ENCODE data around the gene PPP6R1.

PPP6R1 gene

DNA sequence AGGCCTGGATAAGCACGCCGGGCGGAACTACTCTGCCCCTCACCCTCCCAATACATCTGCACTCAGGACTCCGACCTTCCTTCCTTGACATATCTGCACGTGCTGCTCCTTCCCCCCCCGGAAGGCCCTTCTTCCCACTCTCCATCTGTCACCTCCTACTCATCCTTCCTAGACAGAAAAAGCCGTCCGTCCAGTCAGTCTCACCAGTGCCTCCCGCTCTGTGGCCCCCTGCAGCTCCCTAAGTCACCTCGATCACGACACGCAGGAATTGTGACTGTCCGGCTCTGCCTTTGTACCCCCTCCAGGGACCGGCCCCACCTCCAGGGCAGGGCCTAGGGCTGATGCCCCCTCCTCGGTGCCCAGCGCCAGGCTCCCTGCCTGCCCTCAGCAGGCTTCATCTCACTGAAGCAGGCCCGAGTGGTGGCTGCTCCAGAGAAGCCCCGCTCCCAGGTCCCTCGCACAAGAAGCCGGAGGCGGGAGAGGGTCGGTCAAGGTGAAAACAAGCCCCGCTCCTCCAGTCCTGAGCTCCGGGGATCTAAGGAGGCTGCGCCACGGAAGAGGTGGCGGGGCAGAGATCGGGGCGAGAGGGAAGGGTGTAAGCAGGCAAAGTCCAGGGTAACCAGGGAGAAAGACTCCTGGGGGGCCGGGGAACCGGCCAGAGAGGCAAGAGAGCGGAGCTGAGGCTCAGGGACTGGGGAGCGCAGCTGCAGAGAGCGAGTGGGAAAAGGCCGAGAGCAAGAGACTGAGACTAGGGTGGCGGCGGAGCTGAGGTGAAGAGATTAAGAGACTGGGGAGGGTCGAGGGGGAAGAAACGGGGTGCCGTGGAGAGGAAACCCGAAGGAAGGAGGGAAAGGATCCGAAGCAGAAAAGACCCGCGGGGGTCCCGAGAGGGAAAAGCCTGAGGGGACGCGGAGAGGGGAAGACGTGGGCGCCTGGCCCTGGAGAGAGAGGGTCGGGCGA, 1.1 kb downstream of the PPP6R1 start:
- no peak for DNase-seq (ENCODE audit: low spot score)

DNA sequence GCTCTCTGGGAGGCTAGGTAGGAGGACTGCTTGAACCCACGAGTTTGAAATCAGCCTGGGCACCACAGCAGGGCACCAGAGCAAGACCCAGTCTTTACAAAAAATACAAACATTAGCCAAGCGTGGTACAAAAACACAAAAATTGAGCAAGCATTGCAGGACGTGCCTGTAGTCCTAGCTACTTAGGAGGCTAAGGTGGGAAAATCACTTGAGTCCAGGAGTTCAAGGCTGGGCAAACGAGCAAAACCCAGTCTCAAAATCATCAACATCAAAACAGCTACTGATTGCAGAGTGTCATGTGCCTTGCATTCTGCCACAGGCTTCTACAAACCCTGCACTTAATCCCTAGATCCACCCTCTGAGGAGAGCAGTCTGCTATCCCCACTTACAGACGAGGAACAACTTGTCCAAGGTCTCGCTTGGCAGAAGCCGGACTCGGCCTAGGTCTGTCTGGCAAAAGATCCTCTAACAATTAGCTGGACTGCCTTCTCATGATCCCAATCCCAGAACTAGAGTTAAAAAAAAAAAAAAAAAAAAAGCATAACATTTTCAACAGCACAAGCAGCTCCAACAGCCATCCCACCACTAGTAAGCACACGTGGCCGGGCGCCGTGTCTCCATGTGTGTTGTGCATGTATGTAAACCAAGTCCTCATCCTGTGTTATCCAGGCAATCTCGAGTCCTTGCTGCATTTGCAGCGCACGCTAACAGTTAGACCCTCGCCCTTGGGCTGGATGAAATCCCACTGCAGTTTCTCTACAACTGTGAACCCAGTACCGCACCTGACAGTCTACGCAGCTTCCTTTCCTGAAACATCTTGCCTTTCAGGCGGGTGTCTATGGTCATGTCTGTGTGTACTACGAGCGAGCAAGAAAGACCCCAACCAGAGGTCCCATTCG, 2.0 kb downstream of the PPP6R1 start:
- DNase-seq (ENCODE audit: low spot score), result no peak

DNA sequence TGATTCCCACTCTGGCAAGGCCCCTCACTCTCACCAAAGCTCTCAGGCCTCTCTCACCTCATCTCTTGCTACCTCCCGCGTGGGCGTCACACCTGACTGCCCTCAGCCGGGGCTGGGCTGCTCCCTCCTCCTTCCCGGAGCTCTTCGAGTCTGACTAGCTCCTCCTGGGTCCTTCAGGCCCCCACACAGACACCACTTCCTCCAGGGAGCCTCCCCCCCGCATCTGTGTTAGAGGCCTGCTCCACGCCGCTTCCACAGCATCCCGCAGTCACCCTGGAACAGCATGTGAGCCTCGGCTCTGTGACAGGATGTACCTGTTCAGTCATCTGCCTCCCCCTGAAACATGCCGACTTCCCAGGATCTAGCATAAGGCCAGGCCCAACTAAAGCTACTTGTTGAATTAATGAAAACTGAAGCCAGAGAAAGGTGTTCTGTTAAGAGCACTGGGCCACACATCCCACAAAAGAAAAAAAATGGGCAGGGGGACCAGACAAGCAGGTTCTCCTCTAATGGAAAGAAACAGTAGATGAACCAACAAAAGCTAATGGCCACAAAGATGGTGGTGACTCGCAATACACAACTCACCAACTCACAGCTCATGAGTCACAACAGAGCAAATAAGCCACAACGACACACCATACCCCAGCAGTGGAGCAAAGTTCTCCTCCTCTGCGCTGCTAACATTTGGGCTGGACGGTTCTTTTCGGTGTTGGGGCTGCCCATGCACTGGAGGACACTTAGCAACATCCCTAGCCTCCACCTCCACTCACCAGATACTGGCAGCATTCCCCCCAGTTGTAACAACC, 3.0 kb downstream of the PPP6R1 start:
- peak; percentile 52 for DNase-seq (ENCODE audit: low spot score)

DNA sequence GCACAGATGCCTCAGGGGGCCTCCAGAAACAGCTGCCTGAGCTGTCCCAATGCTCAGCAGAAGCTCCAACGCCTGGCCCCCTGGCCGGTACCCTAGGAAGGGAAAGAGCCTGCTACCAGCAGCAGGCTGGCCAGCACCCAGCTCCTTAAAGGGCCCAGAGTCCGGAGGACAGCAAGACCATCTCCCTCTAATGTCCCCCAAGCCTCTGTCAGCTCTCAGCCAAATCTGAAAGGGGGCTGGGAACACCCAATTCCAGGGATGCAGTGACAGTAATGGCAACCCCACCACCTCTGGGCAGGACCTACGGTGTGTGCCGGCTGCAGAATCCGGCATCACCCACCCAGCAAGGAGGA, 4.2 kb downstream of the PPP6R1 start:
- DNase-seq (ENCODE audit: low spot score), result no peak

DNA sequence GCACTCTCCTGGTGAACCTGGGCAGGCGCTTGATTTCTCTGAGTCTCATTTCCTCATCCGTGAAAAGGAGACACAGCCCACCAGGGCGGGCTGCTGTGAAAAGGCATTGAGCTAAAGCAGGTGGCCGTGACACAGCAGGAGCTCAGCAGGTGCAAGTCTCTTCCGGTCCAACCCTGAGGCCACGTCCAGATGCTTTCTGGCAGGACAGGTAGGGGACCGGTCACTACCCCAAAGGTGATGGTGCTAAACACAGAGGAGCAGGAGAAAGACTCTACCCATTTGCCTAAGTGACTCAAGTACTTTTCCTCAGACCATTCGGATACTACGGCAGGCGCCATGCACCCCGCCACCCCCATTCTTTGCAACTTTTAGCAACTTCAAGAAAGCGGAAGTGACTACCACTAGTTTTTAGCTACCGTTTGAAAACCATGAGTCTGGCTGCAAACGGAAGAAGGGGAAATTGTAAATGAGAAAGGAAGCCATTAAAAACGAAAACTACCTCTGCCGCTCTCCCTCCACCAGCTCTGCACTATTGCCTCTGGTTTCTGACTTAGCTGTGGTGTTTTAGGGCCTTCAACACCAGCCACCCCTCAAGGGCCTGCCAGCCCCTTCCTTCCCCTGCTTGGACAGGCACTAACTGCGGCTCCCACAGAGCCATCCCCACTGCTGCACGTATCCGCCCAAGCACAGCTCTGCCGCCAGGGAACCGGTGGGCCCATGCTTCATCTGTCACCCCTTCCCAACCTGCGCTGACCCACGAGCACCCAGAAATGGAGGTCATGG, 4.8 kb downstream of the PPP6R1 start:
- DNase-seq (ENCODE audit: low spot score), result peak; percentile 71

DNA sequence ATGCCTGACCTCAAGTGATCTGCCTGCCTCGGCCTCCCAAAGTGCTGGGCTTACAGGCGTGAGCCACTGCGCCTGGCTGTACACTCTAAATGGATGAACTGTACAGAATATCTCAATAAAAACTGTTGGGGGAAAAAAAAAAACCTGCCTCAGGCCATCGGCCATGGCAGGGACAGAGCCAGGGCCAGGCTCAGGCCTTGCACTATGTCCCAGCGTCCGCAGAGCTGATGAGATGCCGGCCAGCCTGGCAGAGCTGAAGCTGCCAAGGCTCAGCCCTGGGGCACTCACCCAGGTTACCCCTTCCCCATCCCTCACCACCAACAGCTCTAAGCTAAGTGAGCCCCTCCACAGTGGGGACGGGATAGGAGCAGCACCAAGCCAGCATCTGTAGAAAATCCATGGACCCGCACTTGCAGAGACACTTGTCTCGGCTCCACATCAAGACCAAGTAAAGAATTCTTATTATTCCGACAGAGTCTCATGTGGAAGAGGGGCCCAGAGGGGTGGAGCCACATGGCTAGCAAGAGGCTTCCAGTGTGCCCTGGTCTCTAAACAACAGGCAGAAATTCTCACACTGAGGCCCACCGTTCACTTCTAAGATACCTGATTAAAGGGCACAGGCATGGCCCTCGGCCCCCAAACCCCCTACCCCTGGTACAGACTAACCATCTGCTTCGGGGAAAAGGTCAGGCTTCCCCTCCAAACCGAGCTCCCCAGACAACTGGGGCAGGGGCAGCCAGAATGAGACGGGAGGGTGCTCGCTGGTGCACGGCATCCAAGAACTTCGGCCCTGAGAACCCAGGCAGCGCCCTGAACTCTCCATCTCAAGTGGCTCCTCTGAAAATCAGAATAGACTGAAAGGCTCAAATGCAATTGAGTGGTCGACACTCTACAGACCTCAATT, 5.8 kb downstream of the PPP6R1 start:
- DNase-seq (ENCODE audit: low spot score), result no peak

DNA sequence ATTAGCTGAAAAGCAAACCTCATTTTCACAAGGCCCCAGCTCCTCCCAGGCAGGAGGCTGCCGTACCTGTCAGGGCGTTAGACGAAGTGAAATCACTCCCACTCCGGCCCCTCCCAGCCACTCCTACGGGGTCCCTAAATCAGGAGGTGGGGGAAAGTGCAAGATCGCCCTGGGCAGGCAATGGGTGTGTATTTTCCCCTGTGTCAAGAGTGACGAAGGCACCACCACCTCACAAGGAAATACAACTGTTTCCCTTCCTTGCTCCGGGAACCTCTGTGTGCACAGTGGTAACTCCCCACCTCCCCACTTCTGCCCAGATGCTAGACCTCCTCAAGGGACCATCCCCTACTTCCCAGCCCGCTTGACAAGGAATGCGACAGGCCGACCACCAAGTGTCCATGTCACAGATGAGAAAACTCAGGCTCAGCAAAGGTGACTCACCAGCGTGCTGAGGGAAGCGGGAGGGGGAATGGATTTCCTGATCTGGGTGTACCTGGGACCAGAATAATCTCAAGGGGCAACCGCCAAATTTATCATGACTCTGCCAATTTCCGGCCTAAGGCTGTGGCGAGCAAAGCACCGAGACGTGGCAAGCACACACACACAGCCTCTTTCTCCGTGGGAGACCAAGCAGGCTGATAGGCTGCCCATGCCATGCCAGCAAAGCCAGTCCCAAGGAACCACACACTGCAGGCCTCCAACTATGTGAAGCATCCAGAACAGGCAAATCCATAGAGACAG, 7.3 kb downstream of the PPP6R1 start:
- DNase-seq (ENCODE audit: low spot score), result peak; percentile 48

DNA sequence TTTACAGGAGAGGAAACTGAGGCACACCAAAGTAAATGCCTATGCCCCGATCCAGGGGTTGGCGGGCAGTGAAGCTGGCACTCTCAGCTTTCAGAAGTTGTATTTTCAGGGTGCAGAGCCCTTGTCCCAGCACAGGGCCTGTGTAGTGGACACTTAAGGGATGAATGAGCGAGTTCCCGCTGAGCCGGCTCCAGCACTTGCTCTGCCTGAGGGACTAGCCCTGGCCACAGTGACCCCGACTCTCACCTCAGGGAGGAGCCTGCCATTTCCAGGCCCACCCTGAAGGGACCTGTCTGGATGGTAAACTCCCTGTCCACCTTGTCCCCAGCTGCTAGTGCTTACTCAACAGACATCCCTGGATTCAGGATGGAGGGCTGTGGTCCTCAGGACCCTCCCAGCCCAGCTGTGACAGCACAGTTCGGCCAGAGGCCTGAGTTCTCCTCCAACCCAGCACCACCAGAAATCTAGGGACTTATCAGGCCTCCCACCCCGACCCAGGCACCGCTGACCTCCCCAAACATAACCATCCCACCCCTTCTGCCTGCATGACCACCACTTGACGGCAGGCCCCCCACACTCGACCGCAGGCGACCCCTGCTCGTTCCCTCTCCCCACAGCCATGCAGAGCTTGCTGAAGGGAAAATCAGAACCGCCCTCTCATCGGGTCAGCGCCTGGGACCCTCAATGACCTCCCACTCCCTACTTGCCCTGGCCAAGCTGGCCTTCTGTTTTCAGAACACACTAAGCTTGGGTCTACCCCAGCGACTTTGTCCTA, 8.4 kb downstream of the PPP6R1 start:
- no peak for DNase-seq (ENCODE audit: low spot score)

DNA sequence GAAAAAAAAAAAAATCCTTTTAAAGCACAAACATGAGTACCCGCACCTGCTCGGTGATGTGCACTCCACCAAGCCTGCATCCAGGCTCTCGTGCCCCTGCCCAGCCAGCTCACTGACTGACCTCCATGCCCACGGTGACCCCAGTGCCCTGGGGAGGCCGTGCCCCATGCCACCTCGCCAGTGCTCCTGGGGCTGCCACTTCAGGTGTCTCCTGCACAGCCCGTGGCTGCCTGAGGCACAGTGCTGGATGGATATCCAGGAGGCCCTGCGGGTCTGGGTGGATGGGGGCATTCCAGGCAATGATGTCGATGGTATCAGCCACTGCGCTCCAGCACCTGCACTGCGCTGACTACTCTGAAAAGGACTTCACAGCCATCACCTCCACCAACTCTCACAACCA, 9.0 kb downstream of the PPP6R1 start:
- DNase-seq (ENCODE audit: low spot score), result no peak

DNA sequence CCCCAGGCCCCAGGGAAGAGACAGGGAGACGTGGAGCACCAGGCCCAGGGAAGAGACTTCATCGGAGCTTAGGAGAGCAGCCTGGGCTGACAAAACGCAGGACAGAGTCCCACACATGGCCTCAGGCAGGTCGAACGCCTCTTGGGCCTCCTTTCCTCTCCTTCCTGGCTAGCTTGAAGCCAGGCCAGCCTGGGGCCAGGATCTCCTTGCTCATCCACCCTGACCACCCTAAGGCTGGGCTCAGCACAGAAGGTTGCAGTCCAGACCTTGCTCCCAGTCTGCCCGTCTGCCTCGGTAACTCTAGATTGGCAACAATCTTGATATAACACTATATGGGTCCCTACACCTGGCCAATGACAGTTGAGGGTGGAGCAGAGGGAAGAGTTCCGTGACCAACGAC, 10.1 kb downstream of the PPP6R1 start:
- no peak for DNase-seq (ENCODE audit: low spot score)

DNA sequence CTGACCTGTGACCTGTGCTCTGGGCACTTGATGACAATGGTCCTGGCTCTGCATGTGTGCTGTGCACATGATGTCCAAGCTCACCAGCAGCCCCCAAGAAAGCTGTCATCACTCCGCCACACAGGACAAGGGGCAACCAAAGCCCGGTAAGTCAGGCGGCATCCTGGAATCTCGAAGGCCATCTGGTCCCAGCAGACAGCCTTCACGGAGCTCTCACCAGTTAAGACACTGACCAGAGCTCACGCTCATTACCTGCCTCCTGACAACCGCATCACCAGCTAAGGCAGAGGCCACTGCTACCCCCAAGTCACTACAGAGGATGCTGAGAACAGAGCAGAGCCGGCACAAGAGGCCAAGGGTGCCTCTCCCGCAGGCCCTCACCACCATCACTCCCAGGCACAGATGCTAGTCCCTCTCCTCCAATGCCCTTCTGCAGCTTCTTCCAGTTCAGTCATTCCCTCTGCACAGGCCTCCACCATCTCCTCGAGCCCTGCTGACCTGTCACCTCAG, 10.6 kb downstream of the PPP6R1 start:
- DNase-seq (ENCODE audit: low spot score), result no peak

DNA sequence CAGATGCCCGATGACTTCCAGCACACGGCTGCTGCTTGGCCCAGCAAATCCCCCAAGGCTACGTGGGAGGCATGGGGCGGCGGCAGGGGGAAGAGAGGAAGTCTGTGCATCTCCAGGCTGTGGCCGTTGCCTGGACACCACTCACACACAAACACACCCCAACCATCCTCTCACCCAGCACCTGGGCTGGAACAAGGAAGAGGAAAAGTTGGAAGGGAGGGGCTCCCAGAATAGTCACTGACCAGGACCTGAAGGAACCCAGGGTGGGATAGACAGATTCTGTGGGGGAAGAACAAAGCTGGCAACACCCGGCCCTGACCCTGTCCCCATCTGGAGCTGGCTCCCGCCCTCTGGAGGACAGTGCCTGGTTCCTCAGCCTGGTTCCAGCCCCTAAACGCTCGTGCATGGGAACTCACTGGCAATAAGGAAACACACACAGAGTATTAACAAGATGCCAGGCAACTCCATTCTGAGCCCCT, 11.2 kb downstream of the PPP6R1 start:
- no peak for DNase-seq (ENCODE audit: low spot score)

DNA sequence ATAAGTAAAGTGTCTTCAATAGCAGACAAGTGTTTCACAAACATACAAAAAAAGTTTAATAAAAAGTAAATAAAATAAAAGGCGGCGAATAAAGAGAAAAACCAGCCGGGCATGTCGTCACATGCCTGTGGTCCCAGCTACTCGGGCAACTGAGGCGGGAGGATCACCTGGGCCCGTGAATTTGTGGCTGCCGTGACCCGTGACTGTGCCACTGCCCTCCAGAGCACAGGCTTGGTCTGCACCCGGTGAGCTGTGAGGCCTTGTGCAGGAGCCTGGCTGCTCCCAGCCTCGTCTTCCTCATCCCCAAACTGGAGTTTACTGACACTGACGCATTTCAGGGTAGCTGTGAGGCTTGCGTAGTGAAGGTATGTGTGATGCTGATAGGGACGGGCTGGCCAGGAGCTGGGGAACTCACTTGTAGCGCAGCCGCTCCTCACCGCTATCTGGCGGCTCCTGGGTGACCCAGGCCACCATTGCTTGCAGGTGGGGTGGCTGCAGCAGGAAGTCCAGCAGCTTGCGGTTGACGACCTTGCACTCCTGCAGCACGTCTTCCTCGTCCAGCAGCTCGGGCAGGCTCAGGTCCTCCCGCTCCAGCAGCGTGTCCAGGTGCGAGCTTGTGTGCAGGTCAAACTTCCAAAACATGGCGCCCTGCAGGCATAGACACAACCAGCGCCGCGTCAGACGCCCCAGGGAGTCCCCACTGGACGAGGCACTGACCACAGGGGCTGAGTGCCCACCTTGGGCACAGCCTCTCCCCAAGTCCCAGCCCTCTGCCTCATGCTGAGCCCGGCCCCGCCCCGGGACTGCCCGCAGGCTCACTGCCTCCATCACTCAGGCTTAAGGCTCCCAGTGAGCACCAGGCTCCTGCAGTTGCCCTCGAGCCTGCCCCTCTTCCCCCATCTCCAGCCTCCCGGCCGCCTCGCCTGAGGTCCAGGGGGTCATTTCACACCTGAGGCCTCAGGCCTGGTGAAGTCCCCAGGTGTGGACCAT, 12.1 kb downstream of the PPP6R1 start:
- no peak for DNase-seq (ENCODE audit: low spot score)

DNA sequence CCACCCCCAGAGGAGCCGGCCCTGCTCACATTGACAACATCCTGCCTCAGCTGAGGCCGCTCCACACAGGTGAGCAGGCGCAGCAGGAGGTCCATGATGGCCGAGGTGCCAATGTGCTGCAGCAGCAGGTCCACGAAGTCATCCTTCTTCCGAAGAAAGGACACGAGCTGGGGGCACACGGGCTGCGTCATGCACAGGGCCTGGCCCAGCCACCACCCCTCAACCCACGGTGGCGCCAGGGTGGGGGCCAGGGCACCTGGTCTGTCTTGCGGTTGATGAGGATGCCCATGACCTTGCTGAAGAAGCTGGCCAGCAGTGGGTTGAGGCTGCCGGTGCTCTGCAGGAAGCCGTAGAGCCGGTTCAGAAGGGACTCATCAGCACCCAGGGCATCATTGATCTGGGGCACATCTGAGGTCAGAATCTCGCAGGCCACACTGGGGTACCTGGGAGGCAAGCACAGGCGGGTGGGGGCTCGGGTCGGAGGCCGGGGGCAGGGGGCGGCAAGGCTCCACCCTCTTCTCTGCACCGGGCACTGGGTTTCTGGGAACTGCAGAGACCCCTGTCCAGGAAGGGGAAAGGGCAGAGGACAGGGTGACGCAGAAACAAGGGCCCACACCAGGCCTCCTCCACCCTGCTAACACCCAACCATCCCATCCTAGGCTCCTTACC, 13.4 kb downstream of the PPP6R1 start:
- DNase-seq (ENCODE audit: low spot score), result no peak

DNA sequence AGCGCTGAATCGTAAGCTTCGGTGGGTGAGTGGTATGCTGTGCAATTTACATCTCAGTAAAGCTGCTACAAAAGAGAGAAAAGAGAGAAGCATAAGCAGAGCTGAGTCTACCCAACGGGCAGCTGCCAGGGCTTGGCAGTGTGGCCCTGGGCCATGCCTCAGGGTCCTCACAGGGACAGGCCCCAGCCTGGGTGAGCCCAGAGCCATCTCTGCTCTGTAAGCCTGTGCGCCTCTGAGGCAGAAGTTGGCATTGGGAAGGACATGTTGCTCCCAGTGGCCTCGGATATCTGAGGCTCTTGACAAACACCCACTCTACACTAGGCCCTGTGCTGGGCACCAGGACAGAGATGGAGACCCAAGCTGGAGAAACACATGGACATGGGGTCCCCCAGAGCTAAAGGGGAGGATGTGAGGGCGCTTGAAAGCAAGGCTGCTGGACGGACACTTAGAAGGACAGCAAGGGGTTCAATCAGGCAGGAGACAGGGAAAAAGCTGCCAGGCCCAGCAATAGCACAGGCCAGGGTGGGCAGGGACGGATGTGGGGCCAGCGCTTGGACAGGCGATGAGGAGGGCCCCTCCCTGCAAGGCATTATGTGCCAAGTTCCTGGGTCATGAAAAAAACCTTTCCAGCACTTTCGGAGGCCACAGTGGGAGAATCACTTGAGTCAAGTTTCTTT, 14.7 kb downstream of the PPP6R1 start:
- DNase-seq (ENCODE audit: low spot score), result no peak

DNA sequence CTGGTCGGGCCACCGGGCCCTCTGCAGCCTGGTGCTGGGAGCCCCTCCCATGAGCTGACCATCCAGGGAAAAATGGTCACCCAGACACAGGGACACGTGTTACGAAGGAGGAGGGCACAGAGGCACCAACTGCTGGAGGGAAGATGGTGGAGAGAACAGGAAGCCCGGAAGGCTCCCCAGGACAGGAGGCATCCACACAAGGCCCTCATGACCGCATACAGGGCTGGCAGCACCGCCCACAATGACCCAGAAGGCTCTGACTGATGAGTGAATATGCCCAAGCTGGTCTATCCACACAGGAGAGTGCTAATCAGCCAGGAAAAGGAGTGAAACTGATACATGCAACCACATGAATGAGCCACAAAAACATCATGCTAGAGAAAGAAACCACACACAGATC, 16.3 kb downstream of the PPP6R1 start:
- DNase-seq (ENCODE audit: low spot score), result no peak
